ENCODE measurements around the gene POLR1G.

POLR1G gene, protein sequence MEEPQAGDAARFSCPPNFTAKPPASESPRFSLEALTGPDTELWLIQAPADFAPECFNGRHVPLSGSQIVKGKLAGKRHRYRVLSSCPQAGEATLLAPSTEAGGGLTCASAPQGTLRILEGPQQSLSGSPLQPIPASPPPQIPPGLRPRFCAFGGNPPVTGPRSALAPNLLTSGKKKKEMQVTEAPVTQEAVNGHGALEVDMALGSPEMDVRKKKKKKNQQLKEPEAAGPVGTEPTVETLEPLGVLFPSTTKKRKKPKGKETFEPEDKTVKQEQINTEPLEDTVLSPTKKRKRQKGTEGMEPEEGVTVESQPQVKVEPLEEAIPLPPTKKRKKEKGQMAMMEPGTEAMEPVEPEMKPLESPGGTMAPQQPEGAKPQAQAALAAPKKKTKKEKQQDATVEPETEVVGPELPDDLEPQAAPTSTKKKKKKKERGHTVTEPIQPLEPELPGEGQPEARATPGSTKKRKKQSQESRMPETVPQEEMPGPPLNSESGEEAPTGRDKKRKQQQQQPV

DNA sequence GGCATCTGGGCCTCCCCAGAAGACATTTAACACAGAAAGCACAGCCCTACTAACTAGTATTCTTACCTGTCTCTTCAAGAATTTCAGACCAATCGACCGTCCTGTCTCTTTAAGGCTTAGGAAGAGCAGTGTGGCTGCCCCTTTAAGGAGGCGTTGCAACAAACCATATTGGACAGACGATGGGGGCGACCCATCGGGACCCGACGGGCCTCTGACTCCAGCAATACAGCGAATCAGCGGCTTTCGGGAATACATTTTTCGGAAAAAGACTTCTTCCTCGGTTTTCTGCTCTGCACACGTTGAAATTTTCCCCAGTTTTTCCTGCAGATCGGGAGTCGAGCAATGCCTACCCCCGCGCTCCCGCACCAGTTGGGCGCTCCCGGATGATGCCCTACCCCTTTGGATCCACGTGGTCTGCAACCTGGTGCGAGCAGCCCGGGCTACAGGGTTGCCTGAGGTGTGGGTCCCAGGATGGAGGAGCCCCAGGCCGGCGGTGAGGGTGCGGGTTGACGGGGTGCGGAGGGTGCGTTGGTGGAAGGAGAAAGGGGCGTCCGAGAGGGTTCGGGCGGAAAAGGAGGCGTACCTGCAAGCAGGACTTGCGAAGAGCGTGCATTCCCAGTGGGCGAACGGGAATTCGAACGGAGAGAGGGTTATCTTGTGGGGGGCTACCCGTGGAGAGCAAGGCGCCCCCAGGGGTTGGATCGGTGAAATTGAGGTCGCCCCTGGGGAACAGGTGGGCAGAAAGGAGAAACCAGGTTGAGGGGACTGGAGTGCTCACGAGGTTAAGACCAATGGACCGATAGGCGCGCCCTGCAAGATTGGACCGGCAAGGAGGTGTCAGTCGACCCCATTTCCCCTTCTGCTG lies at the start of gene POLR1G:
TSS of gene POLR1G (plus strand) at position 419 of the 865 bp plus-strand sequence. CDS start at position 472, 53 bp downstream.
- peak; percentile 87 for DNase-seq (ENCODE audit: low spot score)
- peak; percentile 90 for FAIRE-seq

DNA sequence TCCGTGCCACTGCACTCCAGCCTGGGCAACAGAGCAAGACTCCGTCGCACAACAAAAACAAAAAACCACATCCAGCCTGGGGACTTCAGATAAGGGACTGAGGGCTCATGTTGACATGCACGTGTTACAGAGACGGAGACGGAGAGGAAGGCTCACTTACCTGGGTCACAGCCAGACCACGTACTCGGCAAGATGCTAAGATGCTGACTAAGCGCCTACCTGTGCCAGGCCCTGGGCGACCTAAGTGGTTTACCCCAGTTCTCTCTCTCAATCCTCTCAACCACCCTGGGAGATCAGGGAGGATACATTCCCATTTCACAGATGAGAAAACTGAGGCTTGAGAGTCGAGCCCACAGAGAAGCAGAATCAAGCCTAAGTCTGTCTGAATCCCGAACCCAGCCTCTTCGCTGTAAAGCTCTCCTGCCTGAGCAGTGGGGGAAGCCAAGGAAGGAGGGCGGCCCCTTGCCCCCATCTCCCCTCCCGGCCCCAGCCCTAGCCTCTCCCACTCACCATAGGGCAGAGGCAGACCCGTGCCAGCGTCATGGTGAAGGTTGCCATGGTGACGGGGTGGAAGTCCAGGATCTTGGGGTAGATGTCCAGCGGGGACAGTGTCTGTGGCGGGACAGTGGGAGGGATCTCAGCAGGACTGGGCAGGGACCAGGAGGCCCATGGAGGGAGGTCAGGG lies 49.5 kb upstream of the POLR1G start:
- no peak for FAIRE-seq
- no peak for DNase-seq (ENCODE audit: low spot score)

DNA sequence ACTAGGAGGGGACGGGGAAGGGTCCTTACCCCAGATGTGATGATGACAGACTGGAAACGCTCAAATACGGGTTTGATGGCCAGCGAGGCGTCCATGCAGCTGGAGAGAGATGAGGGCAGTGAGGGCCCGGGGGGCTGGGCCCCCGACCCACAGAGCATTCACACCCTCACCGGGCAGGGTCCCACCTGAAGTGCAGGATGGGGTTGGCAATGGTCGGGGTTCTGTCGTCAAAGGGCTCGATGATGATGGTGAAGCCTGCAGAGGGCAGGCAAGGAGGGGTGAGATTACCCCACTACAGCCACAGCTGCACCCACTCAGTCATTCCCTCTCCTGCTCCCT lies 49.0 kb upstream of the POLR1G start:
- no peak for FAIRE-seq
- no peak for DNase-seq (ENCODE audit: low spot score)

DNA sequence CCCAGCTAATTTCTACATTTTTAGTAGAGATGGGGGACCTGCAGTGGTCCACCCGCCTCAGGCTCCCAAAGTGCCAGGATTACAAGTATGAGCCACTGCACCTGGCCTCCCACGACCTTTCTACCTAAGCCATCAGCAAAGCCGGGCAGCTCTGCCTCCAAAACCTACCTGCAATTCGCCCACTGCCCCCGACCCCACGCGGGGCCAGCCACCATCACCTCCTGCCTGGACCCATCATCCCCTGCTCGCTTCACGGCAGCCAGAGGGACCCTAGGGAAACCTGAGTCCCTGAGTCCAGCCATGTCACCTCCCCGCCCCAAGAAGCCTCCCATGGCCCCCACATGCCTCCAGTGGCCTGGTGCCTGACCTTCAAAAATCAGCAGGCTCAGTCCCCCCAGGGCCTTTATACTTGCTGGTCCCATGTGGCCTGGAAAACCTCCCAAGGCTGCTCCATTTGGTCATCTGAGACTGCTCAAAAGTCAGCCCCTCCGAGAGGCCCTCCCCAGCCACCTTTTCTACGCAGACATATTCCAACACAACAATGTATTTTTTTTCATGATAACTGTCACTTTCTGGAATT lies 48.1 kb upstream of the POLR1G start:
- DNase-seq (ENCODE audit: low spot score) (no peak), FAIRE-seq (no peak)

DNA sequence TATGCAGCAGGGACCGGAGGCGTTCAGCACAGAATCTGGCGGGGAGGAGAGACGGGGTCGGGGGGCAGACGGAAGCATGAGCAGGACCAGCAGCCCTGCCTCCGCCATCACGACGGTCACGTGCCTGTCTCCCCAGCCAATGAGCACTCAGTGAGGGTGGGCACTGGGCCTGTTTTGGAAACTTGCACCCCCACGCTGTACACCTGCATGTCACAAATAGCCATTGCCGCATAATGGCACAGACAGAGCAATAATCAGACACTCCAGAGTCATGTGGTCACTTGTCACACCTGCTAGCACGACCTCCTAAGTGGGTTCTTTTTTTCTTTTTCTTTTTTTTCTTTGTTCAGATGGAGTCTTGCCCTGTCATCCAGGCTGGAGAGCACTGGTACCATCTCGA lies 44.8 kb upstream of the POLR1G start:
- no peak for FAIRE-seq
- DNase-seq (ENCODE audit: low spot score): no peak

DNA sequence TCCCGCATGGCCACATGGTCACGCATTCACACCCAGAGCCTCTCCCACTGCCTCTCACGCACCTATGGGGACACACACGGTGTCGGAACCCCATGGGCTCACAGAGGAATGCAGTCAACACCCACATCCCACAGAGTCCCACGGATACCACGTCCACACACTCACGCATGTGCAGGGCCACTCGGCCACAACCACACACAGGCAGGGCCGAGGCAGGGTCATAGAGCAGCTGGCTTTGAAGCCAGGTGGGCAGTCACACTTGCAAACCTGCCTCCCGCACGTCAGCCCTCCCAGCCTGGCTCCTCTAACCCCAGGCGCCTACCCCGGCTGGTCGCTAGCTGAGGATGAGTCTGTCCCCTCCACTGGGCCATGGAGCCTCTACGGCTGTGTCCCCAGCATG lies 44.2 kb upstream of the POLR1G start:
- FAIRE-seq (no peak), DNase-seq (ENCODE audit: low spot score) (no peak)

DNA sequence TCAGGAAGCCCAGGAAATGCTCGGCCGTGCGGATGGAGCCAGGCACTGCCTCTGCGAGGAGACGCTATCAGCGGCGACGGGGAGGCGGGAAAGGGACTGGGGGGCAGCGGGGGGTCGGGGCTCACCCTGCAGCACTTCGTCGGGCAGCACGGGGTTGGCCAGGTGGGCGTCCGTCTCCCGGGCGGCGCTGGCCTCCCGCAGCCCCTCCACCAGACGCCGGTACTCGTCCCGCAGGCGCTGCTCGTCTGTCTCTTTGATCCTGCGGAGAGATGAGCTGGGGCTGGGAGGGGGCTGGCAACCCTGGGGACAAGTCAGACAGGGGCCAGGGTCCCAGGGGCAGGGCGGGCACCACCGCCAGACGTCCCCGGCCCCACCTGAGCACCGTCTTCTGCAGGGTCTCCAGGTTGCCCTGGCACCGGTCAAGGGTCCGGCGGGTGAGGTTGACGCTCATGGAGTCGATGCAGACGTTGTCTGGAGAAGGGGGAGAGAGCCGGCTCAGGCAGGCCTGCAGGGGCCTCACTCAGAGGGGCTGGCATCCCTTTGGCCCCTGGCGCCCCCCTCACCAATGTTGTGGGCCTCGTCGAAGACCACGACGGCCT lies 42.5 kb upstream of the POLR1G start:
- DNase-seq (ENCODE audit: low spot score): no peak
- no peak for FAIRE-seq

DNA sequence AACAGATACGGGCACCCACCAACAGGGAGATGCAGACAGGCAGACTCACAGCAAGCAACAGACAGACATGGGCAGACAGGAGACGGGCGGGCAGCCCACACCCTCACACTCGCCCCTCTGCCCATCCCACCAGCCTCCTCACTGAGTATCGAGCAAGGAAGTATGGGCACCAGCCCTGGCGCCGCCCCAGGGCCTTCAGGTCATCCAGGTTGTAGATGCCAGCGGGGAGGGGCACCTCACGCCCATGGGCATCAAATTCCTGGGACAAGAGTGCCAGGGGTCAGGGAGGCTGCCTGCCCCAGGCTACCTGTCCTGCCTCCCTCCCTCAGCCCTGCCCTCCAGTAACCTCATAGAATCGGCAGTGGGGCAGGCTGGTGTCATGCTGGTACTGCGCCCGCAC lies 41.7 kb upstream of the POLR1G start:
- DNase-seq (ENCODE audit: low spot score) (no peak), FAIRE-seq (peak; percentile 20)

DNA sequence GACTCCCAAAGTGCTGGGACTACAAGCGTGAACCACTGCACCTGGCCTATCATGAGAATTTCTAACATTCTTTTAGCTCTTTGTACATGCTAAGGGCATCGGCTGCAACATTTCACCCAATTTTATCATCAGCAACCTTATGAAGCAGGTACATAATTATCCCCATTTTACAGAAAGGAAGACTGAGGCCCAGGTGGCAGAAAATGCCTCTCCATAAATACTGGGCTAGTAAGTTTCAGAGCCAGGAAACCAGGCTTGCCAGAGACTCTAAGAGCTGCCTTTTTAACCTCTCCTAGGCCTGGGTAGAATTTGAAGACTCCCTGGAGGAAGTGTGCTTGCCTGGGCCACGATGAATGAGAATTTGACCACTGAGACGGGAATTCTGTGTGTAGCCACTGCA lies 38.3 kb upstream of the POLR1G start:
- no peak for DNase-seq (ENCODE audit: low spot score)
- no peak for FAIRE-seq

DNA sequence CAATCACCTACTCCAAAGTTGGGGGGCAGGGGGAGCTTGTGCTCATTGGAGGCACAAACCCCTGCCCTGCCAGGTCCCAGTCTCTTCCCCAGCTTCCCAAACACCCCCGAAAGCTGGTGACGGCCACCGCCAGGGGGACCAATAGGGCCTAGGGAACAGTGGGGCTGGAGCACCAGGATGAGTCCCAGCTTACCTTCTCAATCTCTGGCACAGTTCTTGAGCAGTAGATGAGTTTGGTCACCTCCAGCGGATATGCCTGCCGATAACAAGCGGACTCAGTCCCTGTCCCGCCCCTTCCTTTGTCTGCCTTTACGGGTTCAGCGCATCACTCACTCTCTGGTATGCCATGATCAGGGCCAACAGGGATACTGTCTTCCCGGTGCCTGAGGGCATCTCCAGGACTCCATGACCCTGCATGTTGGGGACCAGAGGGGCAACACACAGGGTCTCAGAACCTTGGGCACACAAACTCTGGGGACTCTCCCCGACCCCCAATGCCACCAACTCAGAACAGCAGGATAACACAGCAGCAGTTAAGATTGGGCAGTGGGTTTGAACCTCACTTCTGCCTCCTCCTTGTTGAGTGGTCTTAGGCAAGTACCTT lies 37.6 kb upstream of the POLR1G start:
- no peak for FAIRE-seq

DNA sequence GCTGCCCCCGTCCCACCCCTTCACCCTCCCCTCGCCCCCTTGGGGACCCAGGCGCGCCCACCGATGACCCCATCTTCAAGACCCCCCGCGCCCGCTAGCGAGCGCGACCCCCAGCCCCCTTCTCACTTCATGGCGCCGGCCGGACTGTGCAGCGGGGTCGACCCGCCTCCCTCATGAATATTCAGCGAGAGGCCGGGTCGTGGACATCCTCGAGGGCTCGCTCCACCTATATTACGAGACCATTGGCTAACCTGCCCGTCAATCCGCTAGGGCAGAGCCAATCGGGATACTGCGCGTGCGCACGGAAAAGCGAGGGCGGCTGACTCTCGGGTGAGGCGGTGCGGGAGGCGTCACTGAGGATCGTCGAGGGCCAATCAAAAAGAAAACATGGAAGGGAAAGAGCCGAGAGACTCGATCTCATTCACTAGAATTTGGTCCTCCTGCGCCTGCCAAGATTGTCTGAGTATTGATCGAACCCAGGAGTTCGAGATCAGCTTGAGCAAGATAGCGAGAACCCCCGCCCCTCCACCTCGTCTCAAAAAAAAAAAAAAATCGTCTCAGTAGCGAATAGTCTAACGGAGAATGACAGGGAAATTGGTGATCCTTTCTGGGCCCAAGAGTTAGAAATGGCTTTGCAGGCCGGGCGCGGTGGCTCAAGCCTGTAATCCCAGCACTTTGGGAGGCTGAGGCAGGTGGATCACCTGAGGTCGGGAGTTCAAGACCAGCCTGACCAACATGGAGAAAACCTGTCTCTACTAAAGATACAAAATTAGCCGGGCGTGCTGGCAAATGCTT lies 35.8 kb upstream of the POLR1G start, which contains the start of gene ERCC2:
TSS of gene ERCC2 (minus strand) at position 164 of the 795 bp plus-strand sequence. CDS start at position 131, 33 bp downstream.
- DNase-seq (ENCODE audit: low spot score) (peak; percentile 100), FAIRE-seq (peak; percentile 17)

More for the DNA sequence above, 37.6 kb upstream of the POLR1G start:
- no peak for DNase-seq (ENCODE audit: low spot score)

DNA sequence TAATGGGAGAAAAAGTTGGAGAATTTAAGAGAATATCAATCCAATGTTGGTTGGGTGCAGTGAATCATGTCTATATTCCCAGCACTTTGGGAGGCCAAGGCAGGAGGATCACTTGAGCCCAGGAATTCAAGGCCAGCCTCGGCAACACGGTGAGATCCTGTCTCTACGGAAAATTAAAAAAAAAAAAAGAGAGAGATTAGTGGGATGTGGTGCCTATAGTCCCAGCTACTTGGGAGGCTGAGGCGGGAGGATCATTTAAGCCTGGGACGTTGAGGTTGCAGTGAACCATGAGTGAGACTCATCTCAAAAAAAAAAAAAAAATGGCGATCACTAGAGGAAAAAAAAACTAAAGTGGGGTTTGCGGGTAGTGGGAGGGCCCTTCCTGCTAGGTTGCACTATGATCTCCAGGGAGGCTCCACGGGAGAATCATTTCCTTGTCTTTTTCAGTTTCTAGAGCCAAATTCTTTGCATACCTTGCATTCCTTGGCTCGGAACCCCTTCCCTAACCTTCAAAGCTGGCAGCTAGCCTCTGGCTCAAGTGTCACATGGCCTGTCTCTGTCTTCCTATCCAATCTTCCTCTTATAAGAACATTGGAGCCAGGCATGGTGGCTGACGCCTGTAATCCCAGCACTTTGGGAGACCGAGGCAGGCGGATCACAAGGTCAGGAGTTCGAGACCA lies 30.3 kb upstream of the POLR1G start:
- peak; percentile 87 for DNase-seq (ENCODE audit: low spot score)
- no peak for FAIRE-seq

DNA sequence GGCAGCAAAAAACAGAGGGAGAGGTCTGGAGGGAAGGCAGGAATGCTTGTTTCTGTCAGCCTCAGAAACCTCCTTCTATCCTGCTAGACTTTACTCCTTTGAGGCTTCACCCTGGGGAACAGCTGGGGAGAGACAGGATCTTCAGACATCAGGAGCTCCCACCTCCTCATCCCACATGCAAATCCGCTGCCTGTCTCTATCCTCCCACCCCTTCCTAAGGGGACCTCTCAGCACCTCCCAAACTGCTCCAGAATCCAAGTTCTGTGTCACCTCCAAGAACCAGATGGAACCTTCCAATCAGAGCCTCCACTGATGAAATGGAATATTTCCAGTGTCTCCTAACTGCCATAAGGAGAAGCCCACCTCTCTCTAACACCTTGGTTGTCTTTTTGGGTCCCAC lies 26.3 kb upstream of the POLR1G start:
- no peak for FAIRE-seq
- DNase-seq (ENCODE audit: low spot score): no peak

DNA sequence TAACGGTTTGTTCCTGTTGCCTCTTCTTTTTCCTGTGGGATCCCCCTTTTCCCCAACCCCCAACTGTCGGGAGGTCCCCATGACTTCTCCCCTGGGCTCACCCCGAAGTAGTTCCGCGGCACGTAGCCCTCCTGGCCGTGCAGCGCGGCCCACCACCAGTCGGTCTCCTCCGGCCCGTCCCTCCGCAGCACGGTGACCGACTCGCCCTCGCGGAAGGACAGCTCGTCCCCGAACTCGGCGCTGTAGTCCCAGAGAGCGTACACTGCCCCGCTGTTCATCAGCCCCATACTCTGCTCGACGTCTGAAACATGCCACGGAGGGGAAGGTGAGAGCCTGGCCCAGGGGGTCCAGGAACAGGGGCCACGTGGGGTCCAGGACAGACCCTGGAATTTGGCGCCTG lies 24.0 kb upstream of the POLR1G start:
- no peak for DNase-seq (ENCODE audit: low spot score)
- peak; percentile 79 for FAIRE-seq

DNA sequence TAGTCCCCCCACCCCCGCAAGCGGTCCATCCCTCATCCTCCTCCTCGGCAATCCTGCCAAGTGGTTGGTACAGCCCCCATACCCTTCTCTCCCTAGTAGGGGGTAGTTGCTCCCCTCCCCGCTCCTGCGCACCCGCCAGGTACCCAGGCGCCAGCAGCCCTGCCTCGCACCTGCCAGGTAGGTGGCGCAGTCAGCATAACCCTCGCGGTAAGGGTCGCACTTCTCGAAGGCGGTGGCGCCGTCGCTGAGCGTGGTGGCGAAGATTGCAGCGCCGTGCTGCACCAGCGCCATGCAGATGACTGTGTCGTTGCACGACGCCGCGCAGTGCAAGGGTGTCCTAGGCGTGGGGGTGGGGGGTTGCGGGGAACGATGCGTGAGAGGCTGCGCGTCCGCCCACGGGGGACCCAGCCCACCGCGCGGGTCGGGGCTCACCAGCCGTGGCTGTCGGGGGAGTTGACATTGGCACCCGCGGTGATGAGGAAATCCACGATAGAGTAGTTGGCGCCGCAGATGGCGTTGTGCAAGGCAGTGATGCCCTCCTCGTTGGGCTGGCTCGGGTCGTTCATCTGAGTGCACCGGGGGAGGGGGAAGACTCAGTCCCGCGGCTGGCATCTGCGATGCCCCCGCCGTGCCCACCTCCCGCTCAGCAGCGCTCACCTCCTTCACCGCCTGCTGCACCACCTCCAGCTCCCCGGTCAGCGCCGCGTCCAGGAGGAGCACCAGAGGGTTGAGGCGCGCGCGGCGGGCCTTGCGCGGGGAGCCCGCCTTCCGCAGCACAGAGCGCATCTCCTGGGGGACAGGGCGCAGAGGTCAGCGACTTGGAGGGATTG lies 20.8 kb upstream of the POLR1G start:
- FAIRE-seq (no peak), DNase-seq (ENCODE audit: low spot score) (no peak)

DNA sequence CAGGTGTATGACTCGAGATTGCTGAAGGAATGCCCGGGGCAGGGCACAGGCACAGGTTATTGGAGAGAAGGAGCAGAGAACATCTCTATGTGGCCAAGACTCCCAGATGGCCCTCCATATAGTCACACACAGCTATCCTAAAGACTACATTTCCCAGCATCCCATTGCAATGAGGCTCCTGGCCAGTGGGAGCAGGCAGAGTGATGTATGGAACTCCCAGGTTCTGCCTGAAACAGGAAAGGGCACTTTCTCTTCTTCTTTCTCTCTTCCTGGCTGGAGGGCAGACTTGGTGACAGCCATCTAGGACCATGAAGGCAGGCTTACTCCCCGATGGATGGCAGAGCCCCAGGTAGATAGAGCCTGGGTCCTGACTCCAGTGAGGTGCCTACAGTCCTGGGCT lies 15.1 kb upstream of the POLR1G start:
- FAIRE-seq (no peak), DNase-seq (ENCODE audit: low spot score) (no peak)

DNA sequence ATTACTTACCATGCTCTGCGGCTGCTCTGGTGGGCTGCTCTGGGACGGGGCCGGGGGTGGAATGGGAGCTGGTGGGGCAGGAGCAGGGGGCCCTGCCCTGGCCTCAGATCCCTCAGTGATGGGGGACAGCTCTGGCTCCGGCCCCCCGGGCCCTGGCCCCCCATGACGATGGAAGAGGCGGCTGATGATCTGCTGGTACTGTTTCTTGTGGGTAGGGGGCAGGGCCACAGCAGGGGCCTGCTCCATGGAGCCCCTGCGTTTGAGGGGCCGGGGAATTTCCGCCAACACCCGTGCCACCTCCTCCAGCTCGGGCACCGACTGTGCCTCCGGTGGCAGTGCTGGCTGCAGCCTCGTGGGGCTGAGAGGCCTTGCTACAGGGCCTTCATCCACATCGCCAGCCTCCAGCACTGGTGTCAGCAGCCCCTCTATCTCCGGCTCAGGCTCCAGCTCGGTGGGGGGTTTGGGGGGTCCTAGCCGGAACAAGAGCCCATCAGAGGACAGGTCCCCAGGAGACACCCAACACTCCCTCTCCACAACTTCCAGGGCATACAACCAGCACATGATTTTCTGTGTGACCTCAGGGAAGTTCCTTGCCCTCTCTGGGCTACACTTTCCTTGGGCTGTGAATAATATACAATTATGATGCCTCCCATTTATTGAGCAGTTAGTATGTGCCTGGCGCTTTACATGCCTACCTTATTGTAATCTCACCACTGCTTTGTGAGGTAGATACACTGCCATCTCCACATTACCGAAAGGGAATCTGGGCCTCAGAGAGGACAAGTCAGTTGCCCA lies 14.4 kb upstream of the POLR1G start:
- DNase-seq (ENCODE audit: low spot score) (no peak), FAIRE-seq (no peak)
